Stimulated activated CD4-positive, alpha-beta T cell treated with anti-CD3 and anti-CD28 coated beads, Interleukin-15, amount 100 ng/mL, for 1 hour (primary cell): Measurements from ENCODE around the gene CCDC110.

Experiments
- DNase-seq, 2 donors: peaks; one replicate each; pipeline ENCODE4 v3.0.0-alpha.2; 2020; ENCODE audit warnings: low read depth in 1 of 2, low spot score in 1 of 2

CCDC110 gene

GRCh38 chr4:185473247-185473646, 1.7 kb upstream of the CCDC110 start:
- no peak for DNase-seq

GRCh38 chr4:185472103-185472542, 590 bp upstream of the CCDC110 start:
- no peak for DNase-seq

- peak in 1 of 2 donors; percentile 9 for DNase-seq
Observed at GRCh38 chr4:185470501-185471195, 885 bp downstream of the CCDC110 start.

- DNase-seq = no peak
Observed at GRCh38 chr4:185469580-185470154, 1.9 kb downstream of the CCDC110 start.

DNA sequence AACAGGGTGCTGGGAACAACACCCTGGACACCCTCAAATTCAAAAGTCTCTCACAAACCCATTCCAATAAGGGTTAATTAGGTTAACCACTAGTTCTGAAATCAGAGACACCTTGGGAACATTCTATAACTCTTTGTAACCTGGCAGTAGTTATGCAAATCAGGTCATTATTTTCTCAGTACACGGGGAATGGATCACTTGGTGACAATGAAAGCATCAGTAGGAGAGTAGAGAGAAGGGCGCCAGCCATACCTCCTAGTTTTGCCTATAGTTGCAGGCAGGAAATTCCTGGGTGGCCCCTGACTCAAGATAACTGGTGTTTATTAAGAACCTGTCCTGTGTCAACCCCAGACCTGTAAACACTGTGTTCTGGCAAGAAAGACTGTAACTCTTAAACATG, 2.5 kb downstream of the CCDC110 start:
- no peak for DNase-seq

GRCh38 chr4:185467991-185468390, 3.5 kb downstream of the CCDC110 start:
- no peak for DNase-seq

DNA sequence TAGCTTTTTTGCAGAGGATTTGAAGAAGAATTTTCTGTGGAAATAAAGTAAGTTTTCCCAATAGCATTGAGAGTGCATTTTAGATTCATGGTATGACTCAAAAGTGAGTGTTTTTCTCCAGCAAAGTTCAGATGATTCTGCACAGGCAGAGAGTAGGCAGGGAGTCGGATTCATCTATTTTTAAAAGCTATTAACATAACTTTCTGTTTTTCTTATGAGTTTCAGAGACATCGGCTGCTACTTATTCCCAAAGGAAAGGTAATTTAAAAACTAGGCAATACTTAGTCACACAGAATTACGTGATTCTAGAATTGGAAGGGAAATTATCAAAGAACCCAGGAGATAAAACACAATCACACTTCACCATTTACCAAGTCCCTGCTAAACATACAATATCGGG, 4.4 kb downstream of the CCDC110 start:
- DNase-seq = no peak

- DNase-seq = no peak
Observed at GRCh38 chr4:185465707-185466106, 5.8 kb downstream of the CCDC110 start.

DNA sequence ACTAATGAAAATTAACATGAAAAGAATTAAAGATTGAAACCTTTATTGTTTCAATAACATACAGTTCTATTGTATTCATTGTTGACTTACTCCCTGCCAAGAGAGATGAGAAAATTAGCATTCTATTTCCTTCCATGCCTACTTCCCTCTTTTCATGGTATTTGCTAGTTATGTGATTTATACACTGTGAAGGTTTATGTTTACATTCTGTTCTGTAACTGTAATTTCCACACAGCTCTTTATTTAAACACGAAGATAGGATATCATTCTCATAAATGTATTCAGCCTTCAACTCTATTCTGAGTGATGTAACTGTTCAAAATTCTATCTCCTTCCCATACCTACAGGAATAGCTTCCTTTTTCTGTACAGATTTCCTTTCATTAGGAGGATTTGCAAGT, 6.6 kb downstream of the CCDC110 start:
- no peak for DNase-seq

GRCh38 chr4:185464183-185464582, 7.3 kb downstream of the CCDC110 start:
- DNase-seq = no peak

GRCh38 chr4:185463541-185463940, 8.0 kb downstream of the CCDC110 start:
- no peak for DNase-seq

GRCh38 chr4:185461565-185461964, 10.0 kb downstream of the CCDC110 start:
- no peak for DNase-seq

- no peak for DNase-seq
Observed at GRCh38 chr4:185457136-185457535, 14.4 kb downstream of the CCDC110 start.

DNA sequence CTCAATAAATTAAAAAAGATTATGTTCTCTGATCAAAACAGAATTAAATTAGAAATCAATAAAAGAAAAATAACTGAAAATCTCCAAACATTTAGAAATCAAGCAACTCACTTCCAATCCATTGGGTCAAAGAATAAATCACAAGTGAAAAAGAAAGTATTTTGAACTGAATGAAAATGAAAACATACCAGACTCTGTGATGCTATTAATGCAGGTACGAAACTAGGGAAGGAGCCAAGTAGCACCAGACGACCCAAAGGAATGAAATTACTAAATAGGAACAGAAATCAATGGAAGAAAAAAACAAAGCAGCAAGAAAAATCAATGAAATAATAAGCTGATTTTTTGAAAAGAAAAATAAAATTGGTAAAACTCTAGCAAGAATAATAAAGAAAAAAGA, 15.4 kb downstream of the CCDC110 start:
- DNase-seq = no peak

DNA sequence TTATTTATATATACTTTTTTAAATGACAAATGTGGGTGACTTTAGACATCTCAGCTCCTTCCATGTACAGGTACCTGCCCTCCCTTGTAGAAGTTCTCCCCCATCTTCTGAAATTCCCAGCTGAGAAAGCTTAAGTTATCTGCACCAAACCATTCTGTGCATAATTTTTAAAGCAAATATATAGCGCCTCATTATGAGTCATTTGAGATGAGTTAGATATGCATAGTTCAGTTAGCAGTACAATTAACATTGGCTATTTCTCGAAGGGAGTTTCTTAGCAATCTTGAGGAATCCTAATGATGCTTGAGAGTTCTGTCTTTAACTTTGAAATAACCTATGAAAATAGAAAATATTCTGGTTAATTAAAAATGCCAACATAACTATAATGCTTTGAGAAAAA, 26.3 kb downstream of the CCDC110 start:
- DNase-seq = no peak

DNA sequence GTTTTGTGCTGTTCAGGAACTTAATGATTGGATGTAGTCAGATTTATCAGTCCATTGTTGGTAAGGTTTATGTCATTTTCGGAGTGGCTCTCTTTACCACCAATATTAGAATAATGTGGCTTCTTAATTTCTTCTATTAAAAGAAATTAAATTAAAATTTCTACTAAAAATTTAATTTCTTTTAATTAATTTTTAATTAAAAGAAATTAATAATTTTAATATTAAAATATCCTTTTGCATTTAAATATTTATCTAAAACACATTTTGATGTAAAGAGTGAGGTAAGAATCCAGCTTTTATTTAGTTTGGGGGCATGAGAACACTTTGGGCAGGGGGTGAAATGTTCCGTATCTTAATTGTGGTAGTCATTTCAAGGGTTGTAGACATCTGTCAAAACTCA, 30.1 kb downstream of the CCDC110 start:
- no peak for DNase-seq

GRCh38 chr4:185437809-185438208, 33.7 kb downstream of the CCDC110 start:
- DNase-seq = no peak

DNA sequence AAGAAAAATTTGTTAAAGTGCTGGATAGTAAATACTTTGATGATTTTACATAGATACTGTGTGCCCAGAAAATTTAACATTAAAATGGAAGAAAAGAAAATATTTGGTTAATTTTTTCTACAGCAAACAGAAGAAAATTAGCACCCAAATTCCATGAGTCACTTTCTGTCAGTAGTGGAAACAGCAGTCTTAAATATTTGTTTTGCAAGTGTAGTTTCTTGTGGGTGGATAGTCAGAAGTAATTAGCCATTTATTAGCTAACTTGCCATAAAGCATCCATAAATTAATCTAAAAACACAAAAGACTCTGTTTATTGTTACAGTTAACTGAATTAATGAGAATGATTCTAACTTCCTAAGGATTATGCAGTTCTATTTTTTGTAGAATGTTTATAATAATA, 36.1 kb downstream of the CCDC110 start:
- no peak for DNase-seq

DNA sequence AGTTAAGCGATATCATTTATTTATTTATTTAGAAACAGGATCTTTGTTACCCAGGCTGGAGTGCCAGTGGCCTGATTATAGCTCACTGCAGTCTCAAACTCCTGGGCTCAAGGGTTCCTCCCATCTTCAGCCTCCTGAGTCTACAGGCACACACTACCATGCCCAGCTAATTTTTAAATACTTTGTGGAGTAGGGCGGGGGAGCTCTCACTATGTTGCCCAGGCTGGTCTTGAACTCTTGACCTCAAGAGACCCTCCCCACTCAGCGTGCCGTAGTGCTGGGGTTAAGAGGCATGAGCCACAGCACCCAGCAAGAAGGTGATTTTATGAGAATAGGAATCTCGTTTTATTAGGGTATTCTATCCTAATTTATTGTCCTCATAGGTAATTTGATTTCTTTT, 41.9 kb downstream of the CCDC110 start:
- no peak for DNase-seq

DNA sequence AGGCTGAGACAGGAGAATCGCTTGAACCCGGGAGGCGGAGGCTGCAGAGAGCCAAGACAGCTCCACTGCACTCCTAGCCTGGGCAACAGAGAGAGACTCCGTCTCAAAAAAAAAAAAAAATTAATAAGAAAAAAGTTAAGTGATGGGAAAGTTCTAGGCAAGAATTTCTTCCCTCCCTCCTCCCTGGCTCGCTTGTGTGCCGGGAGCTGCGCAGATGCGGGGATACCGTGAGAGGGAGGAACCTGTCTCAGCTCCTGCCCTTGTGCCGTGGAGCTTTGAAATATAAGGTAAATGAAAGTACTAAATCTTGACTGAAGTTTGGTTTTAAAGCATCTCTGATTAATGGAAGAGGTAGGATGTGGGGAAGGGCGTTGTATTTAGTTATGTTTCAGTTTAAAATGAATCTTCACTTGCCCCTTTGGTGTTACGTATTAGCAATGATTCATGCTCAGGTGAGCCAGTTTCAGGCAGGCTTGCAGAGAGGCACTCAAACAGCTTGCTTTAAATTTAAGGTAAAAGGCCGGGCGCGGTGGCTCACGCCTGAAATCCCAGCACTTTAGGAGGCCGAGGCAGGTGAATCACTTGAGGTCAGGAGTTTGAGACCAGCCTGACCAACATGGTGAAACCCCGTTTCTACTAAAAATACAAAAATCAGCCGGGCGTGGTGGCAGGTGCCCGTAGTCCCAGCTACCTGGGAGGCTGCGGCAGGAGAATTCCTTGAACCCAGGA, 44.4 kb downstream of the CCDC110 start:
- no peak for DNase-seq

DNA sequence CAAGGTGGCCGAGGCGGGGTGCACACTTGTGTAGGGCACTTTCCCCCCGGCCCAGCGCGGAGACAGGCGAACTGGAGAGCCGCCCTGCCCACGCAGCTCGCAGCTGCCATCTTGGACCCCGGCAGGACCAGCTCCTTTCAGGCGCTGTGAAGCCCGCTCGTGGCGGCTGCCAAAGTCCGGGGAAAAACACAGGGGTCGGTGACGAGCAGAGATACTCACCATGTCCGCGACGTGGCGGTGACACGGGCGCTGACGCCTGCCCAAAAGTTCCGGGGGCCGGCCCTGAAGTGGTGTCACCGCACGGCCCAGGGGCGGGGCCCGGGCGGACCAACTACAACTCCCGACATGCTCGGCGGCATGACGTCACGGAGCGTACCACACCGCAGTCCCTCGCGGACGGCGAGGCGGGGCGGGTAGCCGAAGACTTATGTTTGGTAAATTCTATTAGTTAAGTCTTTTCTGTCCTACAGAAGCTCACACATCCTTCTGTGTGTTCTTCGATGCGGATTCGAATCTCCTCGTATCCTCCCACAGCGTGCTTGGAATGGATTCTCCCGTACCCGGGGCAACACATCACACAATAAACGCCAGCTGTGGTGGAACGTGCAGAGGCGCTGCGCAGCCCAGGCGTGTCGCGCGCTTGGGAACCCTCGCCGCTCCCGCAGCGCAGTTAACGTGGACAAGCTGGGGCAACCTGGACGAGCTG, 45.7 kb downstream of the CCDC110 start, which contains the start of gene UFSP2:
Gene UFSP2 (minus strand): TSS at position 318 of the 706 bp plus-strand sequence. CDS start 96 bp downstream, at position 222.
- peak; percentile 77 to 78 for DNase-seq
